Stimulated activated CD8-positive, alpha-beta memory T cell treated with anti-CD3 and anti-CD28 coated beads, Interleukin-12 subunit alpha, Interleukin-12 subunit beta, amount 100 ng/mL, for 1 hour (primary cell): ENCODE results near the gene CRYBG1.
A peak's percentile ranks its signal among the peaks of the same experiment; 100 is the strongest.

ENCODE experiments used
- DNase-seq: peaks from one replicate; pipeline ENCODE4 v3.0.0-alpha.2; 2020; ENCODE audit warnings: low read depth

Gene CRYBG1, protein sequence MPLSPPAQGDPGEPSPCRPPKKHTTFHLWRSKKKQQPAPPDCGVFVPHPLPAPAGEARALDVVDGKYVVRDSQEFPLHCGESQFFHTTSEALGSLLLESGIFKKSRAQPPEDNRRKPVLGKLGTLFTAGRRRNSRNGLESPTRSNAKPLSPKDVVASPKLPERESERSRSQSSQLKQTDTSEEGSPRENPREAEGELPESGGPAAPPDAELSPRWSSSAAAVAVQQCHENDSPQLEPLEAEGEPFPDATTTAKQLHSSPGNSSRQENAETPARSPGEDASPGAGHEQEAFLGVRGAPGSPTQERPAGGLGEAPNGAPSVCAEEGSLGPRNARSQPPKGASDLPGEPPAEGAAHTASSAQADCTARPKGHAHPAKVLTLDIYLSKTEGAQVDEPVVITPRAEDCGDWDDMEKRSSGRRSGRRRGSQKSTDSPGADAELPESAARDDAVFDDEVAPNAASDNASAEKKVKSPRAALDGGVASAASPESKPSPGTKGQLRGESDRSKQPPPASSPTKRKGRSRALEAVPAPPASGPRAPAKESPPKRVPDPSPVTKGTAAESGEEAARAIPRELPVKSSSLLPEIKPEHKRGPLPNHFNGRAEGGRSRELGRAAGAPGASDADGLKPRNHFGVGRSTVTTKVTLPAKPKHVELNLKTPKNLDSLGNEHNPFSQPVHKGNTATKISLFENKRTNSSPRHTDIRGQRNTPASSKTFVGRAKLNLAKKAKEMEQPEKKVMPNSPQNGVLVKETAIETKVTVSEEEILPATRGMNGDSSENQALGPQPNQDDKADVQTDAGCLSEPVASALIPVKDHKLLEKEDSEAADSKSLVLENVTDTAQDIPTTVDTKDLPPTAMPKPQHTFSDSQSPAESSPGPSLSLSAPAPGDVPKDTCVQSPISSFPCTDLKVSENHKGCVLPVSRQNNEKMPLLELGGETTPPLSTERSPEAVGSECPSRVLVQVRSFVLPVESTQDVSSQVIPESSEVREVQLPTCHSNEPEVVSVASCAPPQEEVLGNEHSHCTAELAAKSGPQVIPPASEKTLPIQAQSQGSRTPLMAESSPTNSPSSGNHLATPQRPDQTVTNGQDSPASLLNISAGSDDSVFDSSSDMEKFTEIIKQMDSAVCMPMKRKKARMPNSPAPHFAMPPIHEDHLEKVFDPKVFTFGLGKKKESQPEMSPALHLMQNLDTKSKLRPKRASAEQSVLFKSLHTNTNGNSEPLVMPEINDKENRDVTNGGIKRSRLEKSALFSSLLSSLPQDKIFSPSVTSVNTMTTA (N-terminal part only)

DNA sequence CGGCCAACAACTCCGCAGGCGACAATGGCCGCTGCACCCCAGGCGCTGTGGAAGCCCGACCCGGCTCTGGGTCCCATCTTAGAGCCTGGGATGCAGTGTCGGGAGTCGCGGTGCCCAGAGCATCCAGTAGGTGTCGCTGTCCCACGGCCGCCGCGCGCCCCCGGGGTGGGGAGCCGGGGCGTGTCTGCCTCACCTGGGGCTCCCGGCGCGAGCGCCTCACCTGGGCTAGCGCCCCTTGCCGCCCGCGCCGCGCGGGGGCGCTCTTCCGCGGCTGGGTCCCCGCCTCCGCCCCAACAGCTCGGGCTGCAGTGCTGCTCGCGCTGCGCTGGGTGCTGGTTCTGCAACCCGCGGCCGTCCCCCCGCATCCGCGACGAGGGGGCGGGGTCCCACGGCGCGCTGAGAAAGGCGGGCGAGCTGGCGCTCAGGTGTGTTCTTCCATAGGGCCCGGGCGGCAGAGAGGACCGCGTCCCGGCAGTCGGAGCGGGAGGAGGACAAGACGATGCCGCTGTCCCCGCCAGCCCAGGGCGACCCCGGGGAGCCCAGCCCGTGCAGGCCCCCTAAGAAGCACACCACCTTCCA, at the start of gene CRYBG1:
CRYBG1 (plus strand) TSS at position 308 of the 579 bp plus-strand sequence; CDS start at position 500, 192 bp downstream.
- DNase-seq = peak; percentile 32

DNA sequence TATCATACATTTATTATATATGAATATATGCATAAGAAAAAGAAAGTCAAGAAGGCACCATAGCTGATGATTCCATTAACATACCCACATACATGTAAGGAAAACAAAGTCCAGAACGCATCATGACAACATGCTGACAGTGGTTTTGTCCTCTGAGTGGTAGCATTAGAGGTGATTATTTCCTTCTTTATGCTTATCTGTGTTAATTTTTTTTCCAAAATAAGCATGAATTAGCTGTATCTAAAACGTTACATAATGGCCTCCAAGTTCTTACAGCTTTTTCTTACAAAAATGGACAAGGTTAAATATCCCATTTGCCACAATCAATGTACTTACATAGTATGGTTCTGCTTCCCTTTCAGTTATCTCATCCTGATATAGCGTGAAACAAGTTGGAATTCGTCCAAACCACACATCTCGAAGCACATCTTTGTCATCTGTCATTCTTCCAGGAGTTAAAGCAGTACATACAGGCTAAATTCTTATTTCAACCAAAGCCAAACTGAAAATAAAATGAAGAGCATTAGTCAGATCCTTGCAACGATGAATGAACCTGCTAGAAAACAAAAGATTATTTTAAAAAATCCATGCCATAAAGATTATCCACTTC, 44.6 kb upstream of the CRYBG1 start:
- DNase-seq = no peak

DNA sequence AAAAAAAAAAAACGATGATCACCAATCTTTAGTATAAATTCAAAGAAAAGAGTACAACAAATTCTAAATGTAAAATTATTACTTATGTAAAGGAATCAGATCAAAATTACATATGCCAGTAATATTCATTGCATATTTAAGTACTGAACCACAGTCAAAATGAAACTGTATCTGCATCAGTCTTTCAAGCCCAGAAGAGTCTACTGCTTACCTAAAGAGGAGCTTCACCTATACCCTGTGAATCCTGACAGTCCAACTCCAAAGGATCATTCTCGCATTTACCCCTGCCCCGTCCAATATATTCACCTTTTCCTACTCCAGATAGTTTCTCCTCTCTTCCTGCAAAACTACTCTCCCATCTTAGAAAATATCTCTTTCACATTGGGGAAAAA, 44.1 kb upstream of the CRYBG1 start:
- DNase-seq = no peak

DNA sequence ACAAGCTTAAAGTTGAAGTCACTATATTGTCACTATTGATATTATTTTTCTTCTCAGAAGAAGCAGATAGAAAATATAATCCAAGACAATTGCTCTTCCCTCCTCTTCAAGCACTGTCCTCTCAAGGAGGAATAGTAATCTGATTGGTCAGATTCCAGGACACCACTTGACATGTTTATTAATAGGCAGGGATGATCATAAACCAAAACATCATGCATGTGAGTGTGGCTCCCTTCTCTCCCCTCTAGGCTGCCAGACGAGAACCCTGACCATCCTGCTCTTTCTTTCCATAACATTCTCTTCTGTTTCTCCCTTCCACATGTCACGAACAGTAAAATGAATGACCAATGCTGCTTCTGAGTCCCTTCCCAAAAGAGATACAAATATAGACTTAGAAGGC, 42.5 kb upstream of the CRYBG1 start:
- DNase-seq = no peak

DNA sequence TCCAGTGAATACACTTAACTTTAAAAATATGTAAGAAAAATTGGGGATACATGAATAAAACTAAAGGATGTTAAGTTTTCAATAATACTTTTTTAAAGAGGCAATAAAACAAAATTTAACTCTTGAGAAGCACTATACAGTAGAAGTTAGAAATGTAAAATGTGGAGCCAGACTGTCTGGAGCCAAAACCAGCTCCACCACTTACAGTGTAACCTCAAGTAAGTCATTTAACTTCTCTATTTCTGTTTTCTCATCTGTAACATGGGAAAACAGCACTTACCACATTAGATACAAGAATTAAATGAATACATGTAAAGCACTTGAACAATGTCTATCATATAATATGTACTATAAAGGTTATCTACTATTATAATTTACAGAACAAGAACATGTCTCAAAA, 41.7 kb upstream of the CRYBG1 start:
- no peak for DNase-seq

DNA sequence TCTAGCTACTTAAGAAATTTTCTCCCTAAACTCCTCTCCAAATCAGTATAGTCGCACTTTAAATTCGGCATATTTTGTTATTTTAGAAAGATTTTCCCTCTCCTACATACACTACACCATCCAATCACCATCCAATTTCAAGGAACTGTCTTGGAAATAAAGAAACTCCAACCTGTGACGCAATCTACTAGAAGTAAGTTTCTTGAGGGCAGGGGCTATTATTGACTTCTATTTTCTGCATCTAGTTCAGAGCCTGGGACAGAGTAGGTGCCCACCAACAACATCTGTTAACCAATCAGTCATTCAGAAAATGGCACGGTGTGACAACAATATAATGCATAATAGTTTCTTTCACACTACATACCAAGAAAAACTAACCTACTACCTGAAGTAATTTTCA, 38.6 kb upstream of the CRYBG1 start:
- no peak for DNase-seq

DNA sequence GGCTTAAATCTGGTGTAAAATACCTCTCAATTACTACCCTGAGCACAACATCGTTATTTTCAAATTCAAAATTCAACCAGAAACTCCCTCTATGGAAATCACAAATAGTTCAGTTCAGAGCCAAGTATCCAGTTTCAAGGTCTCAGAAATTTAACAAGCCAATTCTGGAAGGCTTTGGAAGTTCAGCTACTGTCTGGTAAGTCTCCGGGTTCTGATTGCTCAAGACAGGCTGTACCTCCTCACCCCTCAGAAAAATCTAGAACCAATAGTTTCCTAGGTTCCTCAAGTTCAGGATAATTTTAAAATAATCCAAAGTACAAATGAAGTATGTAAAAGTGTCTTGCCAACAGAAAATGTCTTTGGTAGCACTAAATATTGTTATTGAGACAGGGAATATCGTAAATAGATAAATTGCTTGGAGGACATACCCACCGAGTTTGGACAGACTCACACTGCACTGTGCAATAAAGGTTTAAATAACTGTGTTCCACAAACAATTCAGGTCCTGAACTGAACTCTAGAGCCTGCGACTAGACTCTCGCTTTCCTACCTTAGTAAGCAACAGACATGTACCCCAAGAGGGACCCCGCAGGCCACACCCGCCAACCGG, 35.7 kb upstream of the CRYBG1 start:
- no peak for DNase-seq

DNA sequence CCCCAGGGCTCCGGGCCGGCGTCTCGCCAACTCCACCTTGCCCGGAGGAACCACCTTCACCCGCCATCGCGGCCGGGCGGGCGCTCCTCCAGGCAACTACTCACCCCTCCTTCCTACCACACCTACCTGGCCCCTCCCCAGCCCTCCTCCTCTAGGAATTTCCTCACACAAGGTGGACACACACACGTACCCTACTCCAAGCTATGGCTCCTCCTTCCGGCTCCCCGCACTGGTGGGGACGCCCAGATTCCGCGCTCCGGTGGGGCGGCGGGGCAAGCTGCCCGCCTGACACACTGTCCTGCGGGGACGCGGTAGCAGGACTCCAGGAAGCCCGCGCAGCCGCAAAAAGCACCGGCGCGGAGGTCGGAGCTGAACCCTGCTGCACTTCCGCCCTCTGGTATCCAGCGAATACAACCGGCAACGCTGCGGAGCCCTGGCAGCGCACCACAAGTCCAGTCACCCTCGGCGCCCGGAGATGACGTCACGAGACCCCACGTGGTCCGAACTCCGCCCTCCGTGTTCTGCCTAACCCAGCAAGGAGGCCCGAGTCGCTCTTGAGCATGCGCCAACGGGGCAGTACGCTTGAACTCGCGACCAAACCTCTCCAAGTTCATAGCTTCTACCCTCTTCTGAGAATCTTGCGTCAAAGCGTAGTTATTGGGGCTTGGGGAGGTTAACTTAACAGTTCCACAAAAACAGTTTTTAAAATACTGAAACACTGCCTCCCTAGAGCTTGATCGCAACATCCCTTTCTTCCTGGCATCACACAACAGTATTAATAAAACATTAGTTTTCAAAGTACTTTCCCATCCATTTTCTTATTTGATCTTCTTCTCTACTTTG, 35.0 kb upstream of the CRYBG1 start, which contains the start of gene ATG5:
ATG5 (minus strand) TSS at position 425 of the 843 bp plus-strand sequence. CDS start 9,552 bp downstream, outside the sequence.
- DNase-seq = peak; percentile 100

DNA sequence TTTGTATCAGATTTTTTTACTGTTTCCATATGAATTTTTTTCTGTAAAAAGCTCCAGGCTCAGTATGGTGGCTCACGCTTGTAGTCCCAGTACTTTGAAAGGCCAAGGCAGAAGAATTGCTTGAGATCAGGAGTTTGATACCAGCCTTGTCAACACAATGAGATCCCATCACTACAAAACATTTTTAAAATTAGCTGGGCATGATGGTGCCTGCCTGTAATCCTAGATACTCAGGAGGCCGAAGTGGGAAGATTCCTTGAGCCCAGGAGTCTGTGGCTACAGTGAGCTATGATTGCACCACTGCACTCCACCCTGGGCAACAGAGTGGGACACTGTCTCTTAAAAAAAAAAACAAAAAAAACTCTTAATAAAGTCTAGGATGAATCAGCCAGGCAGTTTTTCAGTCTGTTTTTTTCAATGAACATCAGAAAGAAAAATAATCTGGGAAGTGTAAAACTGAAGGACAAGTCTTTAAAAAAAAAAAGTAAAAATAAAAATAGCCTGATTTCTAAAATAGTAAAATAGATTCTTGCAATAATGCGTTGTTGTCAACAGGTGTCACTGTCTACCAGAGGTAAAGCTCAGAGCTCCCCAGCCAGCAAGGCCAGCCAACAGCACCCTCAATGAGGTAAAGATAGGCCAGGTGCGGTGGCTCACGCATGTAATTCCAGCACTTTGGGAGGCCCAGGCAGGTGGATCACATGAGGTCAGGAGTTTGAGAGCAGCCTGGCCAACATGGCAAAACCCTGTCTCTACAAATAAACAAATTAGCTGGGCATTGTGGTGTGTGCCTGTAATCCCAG, 25.7 kb upstream of the CRYBG1 start:
- peak; percentile 20 for DNase-seq

DNA sequence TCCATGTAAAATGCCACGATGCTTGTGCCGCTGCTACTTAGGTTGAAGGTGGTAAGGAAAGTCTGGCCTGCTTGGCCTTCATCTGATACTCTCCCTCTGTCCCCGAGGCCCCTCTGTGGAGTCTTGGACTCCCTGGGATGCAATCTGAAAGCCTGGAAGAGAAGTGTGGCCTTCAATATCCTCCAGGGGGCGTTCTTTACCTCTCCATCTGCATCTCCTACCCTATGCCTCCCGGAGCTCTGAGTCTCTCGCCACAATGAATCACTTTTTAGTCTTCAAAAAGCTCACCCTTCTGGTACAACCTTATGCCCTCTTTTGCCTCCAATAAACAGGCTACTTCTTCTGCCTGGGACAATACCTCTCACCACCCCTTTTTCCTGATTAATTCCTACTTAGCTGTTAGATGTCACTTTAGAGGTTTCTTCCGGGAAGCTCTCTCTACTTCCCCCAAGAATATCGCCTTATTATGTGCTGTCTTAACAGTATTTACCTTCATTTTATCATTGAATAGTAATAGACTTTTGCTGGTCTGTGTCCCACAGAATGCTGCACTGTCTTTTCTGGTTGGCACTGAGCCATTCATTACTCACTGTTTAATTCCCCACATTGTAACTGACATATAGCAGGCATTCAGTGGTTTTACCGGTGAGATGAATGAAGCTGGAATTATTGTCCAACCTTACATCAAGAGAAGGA, 21.0 kb upstream of the CRYBG1 start:
- peak; percentile 13 for DNase-seq

DNA sequence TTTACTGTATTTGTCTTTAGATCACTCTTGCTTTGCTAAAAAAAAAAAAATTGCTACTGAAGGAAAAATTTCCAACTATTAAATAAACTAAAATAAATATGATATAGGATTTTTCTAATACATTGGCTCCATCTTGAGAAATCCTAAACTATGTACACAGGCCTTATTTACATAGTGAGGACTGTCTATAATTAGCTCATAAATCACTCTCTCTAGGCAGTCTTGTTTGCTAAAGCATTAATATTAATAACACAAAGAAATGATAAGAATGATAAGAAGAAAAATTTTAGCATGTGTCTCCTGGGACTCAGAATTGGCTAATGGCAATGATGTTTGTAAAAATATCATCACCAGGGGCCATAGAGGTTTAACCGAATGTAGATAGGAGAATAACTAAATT, 13.3 kb upstream of the CRYBG1 start:
- DNase-seq = no peak

DNA sequence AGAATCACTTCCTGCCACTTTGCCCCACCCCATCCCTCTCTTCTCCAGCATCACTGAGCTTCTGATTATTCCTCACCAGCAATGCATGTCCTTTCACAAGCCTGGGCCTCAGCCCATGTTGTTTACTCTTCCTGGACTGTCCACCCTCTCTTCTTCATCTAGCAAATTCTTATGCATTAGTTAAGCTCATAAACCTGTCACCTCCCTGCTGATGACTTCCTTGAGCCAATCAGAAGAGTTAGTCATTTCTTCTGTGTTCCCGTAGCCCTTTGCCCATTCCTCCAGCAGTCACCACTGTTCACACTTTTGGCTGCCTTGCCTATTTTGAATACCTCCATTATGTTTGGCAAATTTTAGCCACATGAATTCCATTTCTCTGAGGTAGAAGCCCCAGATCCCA, 4.1 kb upstream of the CRYBG1 start:
- DNase-seq = no peak

DNA sequence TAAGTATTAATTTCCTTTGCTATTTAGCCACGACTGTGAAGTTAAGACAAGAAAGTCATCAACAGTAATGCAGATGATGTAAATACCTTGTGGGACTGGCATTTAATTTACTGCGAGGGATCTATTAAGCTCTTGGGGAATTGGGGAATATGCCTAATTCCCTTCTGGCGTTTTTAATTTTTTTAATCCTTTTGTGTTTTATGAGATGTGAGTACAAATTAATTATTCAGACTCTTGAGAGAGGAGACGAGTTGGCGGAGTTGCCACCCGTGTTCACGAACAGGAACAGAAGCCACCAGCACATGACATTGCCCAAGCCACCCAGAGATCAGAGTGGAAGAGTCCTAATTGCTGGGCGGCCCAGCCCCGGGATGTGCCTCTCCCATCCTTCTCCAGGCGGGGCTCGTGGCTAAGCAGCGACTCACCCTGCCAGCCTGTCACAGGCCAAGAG, 533 bp upstream of the CRYBG1 start:
- DNase-seq = no peak

DNA sequence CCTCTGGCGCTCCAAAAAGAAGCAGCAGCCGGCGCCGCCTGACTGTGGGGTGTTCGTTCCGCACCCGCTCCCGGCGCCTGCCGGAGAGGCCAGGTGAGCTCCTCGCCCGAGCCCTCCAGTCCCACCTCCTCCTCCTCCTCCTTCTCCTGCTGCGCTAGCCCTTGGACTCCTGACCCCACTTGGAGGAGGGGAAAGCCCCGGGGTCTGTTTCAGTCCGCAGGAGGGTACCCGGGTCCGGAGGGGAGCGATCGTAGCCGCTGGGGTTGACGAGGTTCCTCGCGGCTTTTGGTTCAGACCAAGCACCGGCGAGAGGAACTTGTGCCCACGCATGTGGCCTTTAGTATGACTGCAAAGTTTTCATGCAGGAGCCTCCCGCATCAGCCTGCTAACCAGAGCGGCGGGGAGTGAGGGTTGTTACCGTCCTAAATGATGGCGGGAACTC, 493 bp downstream of the CRYBG1 start:
- no peak for DNase-seq

DNA sequence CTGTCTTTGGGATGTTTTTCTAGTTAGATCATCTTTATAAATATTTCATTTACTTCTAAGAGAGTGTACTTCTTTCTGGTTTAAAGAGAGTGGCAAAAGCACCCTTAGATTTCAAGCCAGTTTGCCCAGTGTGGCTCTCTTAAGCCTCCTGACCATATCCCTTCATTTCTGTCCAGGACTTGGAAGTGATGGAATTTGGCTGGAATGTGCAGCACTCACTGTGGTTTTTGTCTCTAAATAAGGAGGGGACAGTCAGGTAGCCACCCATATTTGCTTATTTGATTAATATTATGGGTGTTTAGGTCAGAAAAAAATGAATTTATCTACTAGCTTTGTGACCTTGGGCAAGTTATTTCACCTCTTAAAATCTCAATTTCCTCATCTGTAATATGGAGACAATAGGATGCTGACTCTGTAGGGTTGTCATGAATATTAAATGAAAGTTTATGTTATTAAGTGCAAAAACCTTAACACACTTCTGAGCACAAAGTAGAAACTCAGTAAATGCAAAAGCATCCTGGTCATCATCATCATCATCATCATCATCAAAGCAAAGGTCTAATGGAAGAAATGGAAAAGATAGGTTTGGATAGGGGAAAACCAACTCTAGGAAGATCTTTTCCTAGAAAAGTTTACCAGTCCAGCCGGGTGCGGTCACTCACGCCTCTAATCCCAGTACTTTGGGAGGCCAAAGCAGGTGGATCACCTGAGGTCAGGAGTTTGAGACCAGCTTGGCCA, 3.1 kb downstream of the CRYBG1 start:
- DNase-seq = no peak

DNA sequence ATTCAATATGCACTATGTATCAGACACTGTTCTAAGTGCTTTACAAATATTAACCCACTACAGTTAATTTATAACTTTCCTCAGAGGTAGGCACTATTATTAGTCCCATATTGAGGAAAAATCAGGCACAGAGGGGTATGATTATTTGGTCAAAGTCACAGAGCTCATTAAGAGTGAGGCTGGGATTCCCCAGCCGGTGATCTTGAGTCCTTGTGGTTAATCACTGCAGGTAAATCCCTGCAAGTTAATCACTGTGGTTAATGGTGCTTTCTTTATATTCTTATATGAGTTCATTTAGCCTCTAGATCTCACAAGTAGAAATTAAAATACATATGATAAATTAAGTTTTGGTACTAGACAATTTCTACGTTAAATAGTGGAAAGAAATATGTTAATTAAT, 9.2 kb downstream of the CRYBG1 start:
- no peak for DNase-seq

DNA sequence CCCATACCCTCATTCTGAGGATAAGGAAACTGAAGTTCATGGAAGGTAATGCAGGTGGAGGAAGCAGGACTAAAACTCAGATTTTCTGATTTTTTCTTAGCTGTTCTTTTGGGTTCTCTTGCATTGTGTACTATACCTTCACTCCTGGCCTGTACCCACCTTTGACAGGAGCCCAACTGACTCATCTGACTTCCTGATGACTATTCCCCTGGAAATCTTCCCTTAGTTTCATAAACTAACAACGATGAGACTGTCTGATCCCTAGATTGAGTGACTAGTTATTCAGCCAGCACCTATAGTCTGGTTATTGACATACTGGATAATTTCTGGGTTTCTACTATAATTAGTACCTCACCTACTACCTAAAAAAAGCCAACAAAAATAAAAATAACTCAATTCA, 10.1 kb downstream of the CRYBG1 start:
- DNase-seq = no peak
